B cell (primary cell): ENCODE results near the gene GPER1. TPM values are rescaled to one million over a fixed set of nuclear protein-coding genes. Genes with fewer than 3 reads are reported as not detected.

Experiments
- ATAC-seq: fragments of 200-7000 bp; cut with Tn5 transposase; one replicate; pipeline ENCODE4 v1.10.0; 2021; ENCODE audit warnings: low read depth, mild to moderate bottlenecking, moderate number of reproducible peaks, moderate library complexity
- CTCF ChIA-PET: fragments of 350-600 bp; sonication (Branson Sonifier 250); formaldehyde crosslinking; loops from one replicate; lab custom pipeline; 2021; ENCODE audit warnings: antibody characterized with exemption, inconsistent platforms; lab: Charles Lee
- POLR2A ChIA-PET: fragments of 350-600 bp; sonication (Branson Sonifier 250); formaldehyde crosslinking; loops from one replicate; lab custom pipeline; 2021; ENCODE audit warnings: antibody characterized with exemption; lab: Charles Lee
- DNase-seq: peaks from one replicate; pipeline ENCODE4 v3.0.0; 2013
- H2AFZ ChIP-seq: 2 replicates; pipeline ENCODE4 v1.6.1; 2012; ENCODE audit warnings: mild to moderate bottlenecking, low read depth, low read length; ENCODE audit not compliant: insufficient read depth, poor library complexity, severe bottlenecking
- H3K27ac ChIP-seq, 2 donors: 1 replicate in 1 of 2; 2 replicates in 1 of 2; pipeline ENCODE4 v1.5.1; 2012 to 2013; ENCODE audit warnings: low read length in 2 of 2, mild to moderate bottlenecking in 2 of 2, moderate library complexity in 1 of 2
- H3K27me3 ChIP-seq, 4 experiments: fragments of 200-600 bp in 1 of 4; sonication (generic) in 1 of 4; replicated peaks in 1 of 4; 1 replicate in 2 of 4; 2 replicates in 2 of 4; pipeline versions ENCODE4 v1.6.1 to v1.7.0; 2013 to 2016; ENCODE audit warnings: low read length in 3 of 4, mild to moderate bottlenecking in 2 of 4, mixed read lengths in 1 of 4, moderate library complexity in 1 of 4; ENCODE audit not compliant: insufficient read depth in 4 of 4, control insufficient read depth in 3 of 4; ENCODE audit errors: control extremely low read depth in 1 of 4
- H3K36me3 ChIP-seq, 2 experiments: replicated peaks in 1 of 2; 1 replicate in 1 of 2; 2 replicates in 1 of 2; pipeline versions ENCODE4 v1.6.1 to v1.7.1; 2013; ENCODE audit warnings: low read length in 1 of 2; ENCODE audit not compliant: insufficient read depth in 2 of 2, control insufficient read depth in 1 of 2; ENCODE audit errors: control extremely low read depth in 1 of 2, extremely low read depth in 1 of 2
- H3K4me1 ChIP-seq, 2 donors: fragments of 200-600 bp in 1 of 2; sonication (generic) in 1 of 2; 1 replicate in 1 of 2; 2 replicates in 1 of 2; pipeline versions ENCODE4 v1.5.1 to v1.6.1; 2013 to 2017; ENCODE audit warnings: low read length in 2 of 2; ENCODE audit not compliant: control insufficient read depth in 2 of 2, insufficient read depth in 2 of 2
- H3K4me2 ChIP-seq: replicated peaks from 2 replicates; pipeline ENCODE3; 2012; ENCODE audit warnings: mild to moderate bottlenecking, low read depth, low read length; ENCODE audit not compliant: poor library complexity, severe bottlenecking
- H3K4me3 ChIP-seq, 5 experiments: fragments of 200-600 bp in 1 of 5; sonication (generic) in 1 of 5; 1 replicate in 3 of 5; 2 replicates in 2 of 5; pipeline versions ENCODE4 v1.5.1 to v1.7.0; 2011 to 2016; ENCODE audit warnings: low read length in 4 of 5, mild to moderate bottlenecking in 4 of 5, low read depth in 2 of 5, control low read depth in 1 of 5, moderate library complexity in 1 of 5; ENCODE audit not compliant: insufficient read depth in 1 of 5; ENCODE audit errors: control extremely low read depth in 1 of 5, extremely low read depth in 1 of 5
- H3K79me2 ChIP-seq: fragments of 200-600 bp; sonication (generic); one replicate; pipeline ENCODE4 v1.6.0; 2016; ENCODE audit warnings: low read length; ENCODE audit not compliant: control insufficient read depth, insufficient read depth
- H3K9ac ChIP-seq: fragments of 200-600 bp; sonication (generic); 2 replicates; pipeline ENCODE4 v1.6.1; 2017; ENCODE audit warnings: mild to moderate bottlenecking, low read length, moderate library complexity
- H3K9me3 ChIP-seq, 3 donors: one replicate each; pipeline versions ENCODE4 v1.6.1 to v1.7.1; 2013; ENCODE audit warnings: low read length in 2 of 3; ENCODE audit not compliant: control insufficient read depth in 2 of 3, insufficient read depth in 1 of 3; ENCODE audit errors: control extremely low read depth in 1 of 3
- H4K20me1 ChIP-seq: 2 replicates; pipeline ENCODE4 v1.6.0; 2012; ENCODE audit warnings: mild to moderate bottlenecking, low read length; ENCODE audit not compliant: insufficient read depth, control insufficient read depth, poor library complexity, severe bottlenecking
- H3K27ac Mint-ChIP-seq: one replicate; pipeline ENCODE4 v1.8.0; 2021; ENCODE audit warnings: mixed read lengths
- H3K27me3 Mint-ChIP-seq: one replicate; pipeline ENCODE4 v1.8.0; 2021; ENCODE audit warnings: mixed read lengths
- H3K4me1 Mint-ChIP-seq: one replicate; pipeline ENCODE4 v1.8.0; 2021; ENCODE audit warnings: mixed read lengths
- H3K4me3 Mint-ChIP-seq: one replicate; pipeline ENCODE4 v1.8.0; 2021; ENCODE audit warnings: mixed read lengths
- H3K9me3 Mint-ChIP-seq: one replicate; pipeline ENCODE4 v1.8.0; 2022; ENCODE audit warnings: mixed read lengths; ENCODE audit not compliant: insufficient read depth
- CTCF ChIP-seq: fragments of 200-600 bp; IDR thresholded peaks from one replicate; pipeline ENCODE4 v1.8.0; 2022; ENCODE audit warnings: antibody characterized with exemption, mild to moderate bottlenecking
- EZH2 ChIP-seq: IDR thresholded peaks from 2 replicates; pipeline ENCODE4 v1.6.1; 2012; ENCODE audit warnings: borderline replicate concordance, low read depth, mild to moderate bottlenecking, moderate library complexity, low read length; ENCODE audit not compliant: insufficient read depth, poor library complexity, severe bottlenecking
- WGBS: methylation state at CpG from one replicate; pipeline ENCODE4 v1.1.5; 2013; ENCODE audit warnings: missing lambda C conversion rate; ENCODE audit not compliant: insufficient coverage; 5-methylcytosine and 5-hydroxymethylcytosine counted together
- intact Hi-C: fragments of 100-400 bp; cut with micrococcal nuclease; formaldehyde crosslinking; loops from one replicate; pipeline ENCODE4 v1.10.0; 2022
- polyA plus RNA-seq: library from polyadenylated mRNA; depleted of rRNA; stranded (reverse); fragments of >200 nt; gene quantifications from 2 replicates; pipeline ENCODE4 v1.2.3, GENCODE V29; 2012
- total RNA-seq, 2 donors: library from RNA; stranded (reverse); fragments of 120-200 nt in 1 of 2; gene quantifications; 1 replicate in 1 of 2; 2 replicates in 1 of 2; pipeline versions ENCODE4 v1.2.3 to v1.2.4, GENCODE V29; 2013 to 2022

GPER1 gene
- total and polyA plus RNA-seq, 2 donors (not counting 1 experiment from before 2014, with no cell fraction given), result 3.2 to 21.3 TPM

- Histone ChIP-seq H2AFZ (no peak overlapping the region), H3K4me2 (no peak overlapping the region), H3K9me3 (peaks cover 0 to 8% (median 0%) of the 10 kb centered on the region in 3 donors), H3K4me3 (no peak overlapping the region), H3K9ac (no peak overlapping the region), H3K36me3 (no peaks in the 10 kb centered on the region), H3K27me3 (peaks cover 0 to 2% (median 0%) of the 10 kb centered on the region in 4 experiments), H3K27ac (no peak overlapping the region), H3K79me2 (peaks cover 8% of the 10 kb centered on the region), H3K4me1 (peaks cover 7 to 31% of the 10 kb centered on the region in 2 donors), H4K20me1 (no peaks in the 10 kb centered on the region)
- Mint-ChIP-seq H3K27me3 (peaks cover 2% of the 10 kb centered on the region), H3K27ac (no peak overlapping the region), H3K4me3 (no peak overlapping the region), H3K4me1 (peaks cover 31% of the 10 kb centered on the region), H3K9me3 (no peaks in the 10 kb centered on the region)
- ChIA-PET CTCF (interaction anchor here (1.6 to 4.7 kb wide), 4 partner anchors 14 to 108 kb away, joined by 4 to 20 read pairs (median 8); partner anchors contain the start of gene GPER1), POLR2A (interaction anchor here (0.6 to 0.7 kb wide), 2 partner anchors 17 to 53 kb away, joined by 3 read pairs; no protein-coding TSS in a partner anchor)
- DNase-seq, result no peak
- no peak for TF ChIP-seq CTCF
- no peak for TF ChIP-seq EZH2
- WGBS, result 90% methylated on average over 34 of the region's 34 CpGs
- intact Hi-C loops, result no loop called here
- no peak for ATAC-seq
Observed at GRCh38 chr7:1100834-1101562, 13.1 kb downstream of the GPER1 start.
